ENCODE measurements around the gene INTS1.
"Not testable (repeated sequence)": the region's sequence is repeated elsewhere in the genome, so short reads cannot be mapped to it uniquely, and the experiment has no call there.

Gene INTS1

GRCh38 chr7:1531263-1531978, 27.2 kb upstream of the INTS1 start:
- H3K4me3 ChIP-seq (ENCODE audit: low read depth, low read length) = peak overlapping the region; percentile 35

- peak overlapping the region; percentile 35 for H3K4me3 ChIP-seq (ENCODE audit: low read depth, low read length)
These were observed 26.7 kb upstream of the INTS1 start for GRCh38 chr7:1530946-1531262.

- H3K4me3 ChIP-seq (ENCODE audit: low read depth, low read length) = no peak overlapping the region
These were observed 25.4 kb upstream of the INTS1 start for GRCh38 chr7:1529383-1530116.

- no peak overlapping the region for H3K4me3 ChIP-seq (ENCODE audit: low read depth, low read length)
These were observed 22.1 kb upstream of the INTS1 start for GRCh38 chr7:1526271-1526754.

- H3K4me3 ChIP-seq (ENCODE audit: low read depth, low read length) = no peak overlapping the region
These were observed 21.2 kb upstream of the INTS1 start for GRCh38 chr7:1525409-1525808.

- no peak overlapping the region for H3K4me3 ChIP-seq (ENCODE audit: low read depth, low read length)
These were observed 19.7 kb upstream of the INTS1 start for GRCh38 chr7:1523844-1524243.

- H3K4me3 ChIP-seq (ENCODE audit: low read depth, low read length) = no peak overlapping the region
These were observed 19.0 kb upstream of the INTS1 start for GRCh38 chr7:1523208-1523607.

- no peak overlapping the region for H3K4me3 ChIP-seq (ENCODE audit: low read depth, low read length)
These were observed 17.3 kb upstream of the INTS1 start for GRCh38 chr7:1521456-1521855.

GRCh38 chr7:1520539-1521234, 16.5 kb upstream of the INTS1 start:
- H3K4me3 ChIP-seq (ENCODE audit: low read depth, low read length) = no peak overlapping the region

- H3K4me3 ChIP-seq (ENCODE audit: low read depth, low read length) = not testable (repeated sequence)
These were observed 15.2 kb upstream of the INTS1 start for GRCh38 chr7:1519322-1519922.

- no peak overlapping the region for H3K4me3 ChIP-seq (ENCODE audit: low read depth, low read length)
These were observed 12.5 kb upstream of the INTS1 start for GRCh38 chr7:1516586-1517251.

- H3K4me3 ChIP-seq (ENCODE audit: low read depth, low read length) = not testable (repeated sequence)
These were observed 11.3 kb upstream of the INTS1 start for GRCh38 chr7:1515509-1515967.

GRCh38 chr7:1514995-1515401, 10.8 kb upstream of the INTS1 start:
- H3K4me3 ChIP-seq (ENCODE audit: low read depth, low read length) = no peak overlapping the region

- no peak overlapping the region for H3K4me3 ChIP-seq (ENCODE audit: low read depth, low read length)
These were observed 10.2 kb upstream of the INTS1 start for GRCh38 chr7:1514407-1514806.

- no peak overlapping the region for H3K4me3 ChIP-seq (ENCODE audit: low read depth, low read length)
These were observed 9.5 kb upstream of the INTS1 start for GRCh38 chr7:1513657-1514095.

GRCh38 chr7:1512781-1513656, 8.8 kb upstream of the INTS1 start:
- no peak overlapping the region for H3K4me3 ChIP-seq (ENCODE audit: low read depth, low read length)

- no peak overlapping the region for H3K4me3 ChIP-seq (ENCODE audit: low read depth, low read length)
These were observed 7.5 kb upstream of the INTS1 start for GRCh38 chr7:1511444-1512422.

GRCh38 chr7:1510780-1511154, 6.6 kb upstream of the INTS1 start:
- H3K4me3 ChIP-seq (ENCODE audit: low read depth, low read length) = no peak overlapping the region

GRCh38 chr7:1509226-1509625, 5.0 kb upstream of the INTS1 start:
- H3K4me3 ChIP-seq (ENCODE audit: low read depth, low read length) = no peak overlapping the region
